ELF-1 (cell line): ENCODE results near the gene ANKRD6.
"Not testable (repeated sequence)": the region's sequence is repeated elsewhere in the genome, so short reads cannot be mapped to it uniquely, and the experiment has no call there.

Experiments used
- DNase-seq: peaks from one replicate; pipeline ENCODE4 v3.0.0-alpha.2; 2016; ENCODE audit warnings: low read depth, low spot score

The ANKRD6 gene

GRCh38 chr6:89432875-89433251 lies at the start of gene ANKRD6:
ANKRD6 (plus strand) TSS chr6:89433152; CDS start chr6:89566977, 133,825 bp downstream.
- DNase-seq: peak; percentile 73

- DNase-seq: no peak
Observed at GRCh38 chr6:89385156-89385667, 47.7 kb upstream of the ANKRD6 start.

- no peak for DNase-seq
Observed at GRCh38 chr6:89385846-89386245, 47.1 kb upstream of the ANKRD6 start.

GRCh38 chr6:89386917-89387491 lies 45.9 kb upstream of the ANKRD6 start:
- DNase-seq: no peak

- no peak for DNase-seq
Observed at GRCh38 chr6:89387516-89388201, 45.3 kb upstream of the ANKRD6 start.

GRCh38 chr6:89388846-89389245 lies 44.1 kb upstream of the ANKRD6 start:
- no peak for DNase-seq

GRCh38 chr6:89392823-89393222 lies 40.1 kb upstream of the ANKRD6 start:
- no peak for DNase-seq

GRCh38 chr6:89393659-89394058 lies 39.3 kb upstream of the ANKRD6 start:
- DNase-seq: no peak

- not testable (repeated sequence) for DNase-seq
Observed at GRCh38 chr6:89397884-89398283, 35.1 kb upstream of the ANKRD6 start.

GRCh38 chr6:89398762-89399525 lies 34.0 kb upstream of the ANKRD6 start:
- DNase-seq: no peak

- no peak for DNase-seq
Observed at GRCh38 chr6:89400050-89400449, 32.9 kb upstream of the ANKRD6 start.

- DNase-seq: no peak
Observed at GRCh38 chr6:89400912-89401399, 32.0 kb upstream of the ANKRD6 start.

GRCh38 chr6:89402776-89403175 lies 30.2 kb upstream of the ANKRD6 start:
- DNase-seq: no peak

GRCh38 chr6:89404512-89404911 lies 28.4 kb upstream of the ANKRD6 start:
- DNase-seq: no peak

- DNase-seq: no peak
Observed at GRCh38 chr6:89406141-89406540, 26.8 kb upstream of the ANKRD6 start.

GRCh38 chr6:89409461-89410035 lies 23.4 kb upstream of the ANKRD6 start:
- no peak for DNase-seq

GRCh38 chr6:89410231-89410761 lies 22.7 kb upstream of the ANKRD6 start:
- DNase-seq: no peak

- DNase-seq: no peak
Observed at GRCh38 chr6:89410788-89411144, 22.2 kb upstream of the ANKRD6 start.

- DNase-seq: peak; percentile 56
Observed at GRCh38 chr6:89411145-89412070, 21.5 kb upstream of the ANKRD6 start.

- DNase-seq: peak; percentile 50
Observed at GRCh38 chr6:89412071-89413005, 20.6 kb upstream of the ANKRD6 start, which contains the start of gene RRAGD. RRAGD (minus strand) TSS chr6:89412273; CDS start chr6:89411993, 280 bp downstream.
